Activated naive CD4-positive, alpha-beta T cell treated with anti-CD3 and anti-CD28 coated beads, Interleukin-2, amount 50 U/mL, for 16 hours (primary cell): ENCODE measurements around the gene NUP93.
"Not testable (repeated sequence)": the region's sequence is repeated elsewhere in the genome, so short reads cannot be mapped to it uniquely, and the experiment has no call there.

Experiments
- DNase-seq: peaks from one replicate; pipeline ENCODE4 v3.0.0-alpha.2; 2020

NUP93 gene

DNA sequence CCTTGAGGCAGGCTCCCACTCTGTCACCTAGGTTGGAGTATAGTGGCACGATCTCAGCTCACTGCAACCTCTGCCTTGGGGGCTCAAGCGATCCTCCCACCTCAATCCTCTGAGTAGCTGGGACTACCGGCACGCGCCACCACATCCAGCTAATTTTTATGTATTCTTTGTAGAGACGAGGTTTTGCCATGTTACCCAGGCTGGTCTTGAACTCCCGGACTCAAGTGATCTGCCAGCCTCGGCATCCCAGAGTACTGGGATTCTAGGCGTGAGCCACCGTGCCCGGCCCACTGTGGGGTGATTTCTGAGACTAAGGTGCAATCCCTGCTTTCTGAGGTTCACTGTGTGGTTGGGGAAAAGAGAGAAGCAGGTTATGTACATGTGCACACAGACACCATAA is 123.0 kb downstream of the NUP93 start:
- no peak for DNase-seq

DNA sequence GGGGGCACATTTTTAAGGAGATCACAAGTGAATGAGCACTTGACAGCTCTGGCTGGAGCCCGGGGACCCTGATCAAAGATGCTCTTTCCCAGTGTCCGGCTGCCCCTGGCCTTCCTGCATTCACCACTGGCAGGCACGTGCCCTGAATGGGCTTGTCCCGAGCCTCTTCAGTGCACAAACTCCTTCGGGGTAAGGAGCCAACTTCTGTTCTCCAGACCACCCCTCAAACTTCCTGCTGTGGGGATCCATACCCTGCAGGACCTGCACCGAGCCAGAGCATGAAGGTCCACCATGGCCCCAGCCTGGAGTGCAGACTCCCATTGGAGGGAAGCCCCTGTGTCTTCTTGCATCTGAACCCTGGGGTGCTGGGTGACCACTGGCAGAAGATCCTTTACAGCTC is 125.3 kb downstream of the NUP93 start:
- no peak for DNase-seq

DNA sequence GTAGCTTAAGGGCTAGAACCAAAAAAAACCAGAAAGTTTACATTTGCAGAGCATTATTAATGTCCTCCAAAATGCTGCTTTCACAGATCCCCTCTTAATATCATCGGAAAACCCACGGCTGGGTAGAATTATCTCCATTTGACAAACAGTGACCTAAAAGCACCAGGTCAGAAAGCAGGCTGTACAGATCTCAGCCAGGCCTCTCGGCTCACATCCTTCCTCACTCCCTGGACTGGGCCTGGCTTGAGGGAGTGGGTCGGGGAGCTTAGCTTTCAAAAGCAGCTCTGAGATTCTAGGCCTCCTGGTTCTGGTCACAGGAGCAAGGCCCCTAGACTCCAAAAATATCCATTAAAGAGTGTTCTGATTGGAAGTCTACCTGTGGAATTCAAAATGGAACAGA is 126.0 kb downstream of the NUP93 start:
- DNase-seq: no peak

DNA sequence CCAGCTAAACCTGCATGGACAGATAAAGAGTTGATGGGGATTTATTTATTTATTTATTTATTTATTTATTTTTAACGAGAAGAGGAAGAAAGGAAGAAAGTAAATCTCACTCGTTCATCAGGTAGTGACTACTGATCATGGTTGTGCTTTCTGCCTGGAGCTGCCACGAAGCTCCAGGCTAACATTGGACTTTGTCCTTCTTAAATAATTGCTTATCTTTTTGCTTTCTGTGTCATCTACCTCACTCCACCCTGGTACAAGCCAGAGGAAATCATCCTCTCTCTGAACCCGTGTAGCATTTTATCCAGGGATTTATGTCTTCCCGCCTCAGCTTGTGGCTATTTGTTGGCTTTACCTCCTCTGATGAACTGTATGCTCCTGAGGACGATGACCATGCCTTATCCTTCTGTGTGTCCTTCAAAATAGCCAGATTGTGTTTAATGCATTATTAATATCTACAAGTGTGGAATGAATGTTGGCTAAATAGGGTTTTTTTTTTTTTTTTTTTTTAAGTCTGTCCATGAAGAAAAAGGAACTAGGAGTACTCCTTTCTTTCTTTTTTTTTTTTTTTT is 127.0 kb downstream of the NUP93 start:
- DNase-seq: no peak

DNA sequence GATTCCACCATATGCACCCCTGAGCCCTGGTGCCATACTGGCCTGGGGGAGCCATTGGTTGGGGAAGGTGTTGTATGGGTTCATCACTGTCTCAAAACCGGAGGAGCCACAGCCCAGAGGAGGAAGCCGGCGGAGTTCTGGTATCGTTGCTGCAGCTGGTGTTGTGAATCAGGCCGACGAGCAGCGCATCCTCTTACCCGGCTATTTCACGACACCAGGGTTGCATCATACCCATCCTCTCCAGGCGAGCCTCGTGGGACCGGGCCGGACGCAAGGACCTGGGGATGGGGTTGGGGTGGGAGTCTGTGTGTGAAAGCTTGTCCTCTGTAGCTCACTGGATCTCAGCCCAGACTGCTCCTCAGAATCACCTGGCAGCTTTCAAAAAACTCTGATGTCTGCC is 128.4 kb downstream of the NUP93 start:
- no peak for DNase-seq

DNA sequence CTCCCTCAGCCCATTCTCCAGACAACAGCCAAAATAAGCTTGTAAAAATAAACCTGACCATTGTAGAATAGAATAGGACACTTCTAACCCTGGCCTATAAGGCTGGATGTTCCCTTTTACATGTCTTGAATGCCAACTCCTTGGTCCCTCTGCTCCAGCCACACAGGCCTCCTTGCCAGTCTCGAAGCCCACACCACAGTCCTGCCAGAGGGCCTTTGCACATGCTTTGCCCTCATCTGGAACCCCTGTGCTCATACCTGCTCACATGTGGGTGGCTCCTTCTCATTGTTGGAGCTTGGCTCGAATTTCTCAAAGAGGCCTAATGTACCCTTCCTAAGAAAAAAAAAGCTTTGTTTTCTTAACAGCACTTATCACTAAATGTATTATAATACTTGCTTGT is 129.7 kb downstream of the NUP93 start:
- no peak for DNase-seq

DNA sequence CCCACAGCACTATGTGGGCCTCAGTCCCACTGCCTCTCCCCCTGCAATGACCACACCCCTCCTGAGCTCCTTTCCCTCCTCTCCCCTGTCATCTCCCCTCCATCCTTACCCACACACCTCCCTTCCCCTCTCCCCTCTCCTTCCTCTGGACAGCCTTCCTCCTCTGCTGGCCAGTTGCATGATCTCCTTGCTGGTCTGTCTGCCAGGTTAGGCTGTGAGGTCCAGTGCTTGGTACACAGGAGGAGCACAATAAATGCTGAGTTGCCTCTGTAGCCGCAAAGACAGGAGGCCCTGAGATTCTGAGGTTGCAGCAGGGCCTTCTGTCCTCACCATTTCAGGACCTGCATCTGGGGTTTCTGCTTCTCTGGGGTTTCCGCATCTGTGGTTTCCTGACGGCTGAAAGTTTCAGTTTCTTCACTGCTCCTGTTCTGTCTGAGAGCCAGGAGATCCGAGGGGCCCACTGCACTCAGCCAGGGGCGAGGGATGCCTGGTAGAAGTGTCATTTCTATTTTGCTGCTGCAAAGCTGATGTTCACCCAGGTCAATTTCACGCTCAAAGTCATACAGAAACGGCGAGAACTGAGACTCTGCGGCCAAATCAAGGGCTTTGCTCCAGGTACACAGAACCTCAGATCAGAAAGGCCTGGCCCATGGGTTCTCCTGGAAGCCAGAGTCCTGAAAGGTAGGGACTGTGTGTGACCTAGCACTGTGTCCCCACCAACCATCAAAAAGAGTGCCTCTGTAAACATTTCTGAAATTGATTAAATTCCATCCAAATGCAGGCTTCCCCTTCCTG is 130.5 kb downstream of the NUP93 start:
- DNase-seq: peak; percentile 46

DNA sequence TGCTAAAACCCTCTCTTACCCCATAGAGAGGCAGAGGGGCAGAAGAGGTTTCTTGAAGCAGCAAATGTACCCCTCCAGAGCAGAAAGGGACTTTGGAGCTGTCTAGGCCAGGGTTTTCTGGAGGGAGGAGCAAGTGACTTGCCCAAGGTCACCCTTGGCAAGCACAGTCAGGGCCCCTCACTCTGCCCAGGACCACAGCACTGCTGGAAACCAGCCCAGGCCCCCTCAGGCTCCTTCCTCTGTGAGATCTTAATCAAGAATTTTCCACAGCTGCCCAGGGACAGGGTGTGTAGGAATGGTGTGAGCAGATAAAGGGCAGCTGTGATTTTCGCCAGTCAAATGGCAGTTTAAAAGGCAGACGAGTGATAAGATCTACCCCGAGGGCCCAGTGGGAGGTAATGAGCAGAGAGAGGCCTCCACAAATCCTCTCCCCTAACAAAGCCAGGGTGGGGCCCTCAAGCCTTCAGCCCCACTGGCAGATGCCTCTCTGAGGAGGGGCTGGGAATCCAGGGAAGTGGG is 131.2 kb downstream of the NUP93 start:
- DNase-seq: no peak

DNA sequence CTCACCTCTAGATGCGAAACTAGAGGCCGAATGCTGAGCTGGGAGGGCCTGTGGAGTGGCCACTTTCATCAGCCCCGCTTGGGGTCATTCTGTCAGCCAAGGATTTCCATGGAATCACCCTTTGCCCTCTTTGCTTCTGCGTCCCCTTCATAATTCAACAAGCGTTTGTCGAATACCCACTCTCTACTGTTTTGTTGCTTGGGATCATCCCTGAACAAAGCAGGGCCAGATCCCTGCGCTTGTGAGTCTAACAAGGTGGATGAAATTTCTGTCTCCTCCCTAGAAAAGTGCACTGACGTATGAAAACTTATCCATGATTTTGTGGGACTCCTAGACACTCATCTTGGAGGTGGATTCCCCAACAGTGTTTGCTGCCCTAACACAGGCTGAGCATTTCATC is 131.8 kb downstream of the NUP93 start:
- DNase-seq: no peak

DNA sequence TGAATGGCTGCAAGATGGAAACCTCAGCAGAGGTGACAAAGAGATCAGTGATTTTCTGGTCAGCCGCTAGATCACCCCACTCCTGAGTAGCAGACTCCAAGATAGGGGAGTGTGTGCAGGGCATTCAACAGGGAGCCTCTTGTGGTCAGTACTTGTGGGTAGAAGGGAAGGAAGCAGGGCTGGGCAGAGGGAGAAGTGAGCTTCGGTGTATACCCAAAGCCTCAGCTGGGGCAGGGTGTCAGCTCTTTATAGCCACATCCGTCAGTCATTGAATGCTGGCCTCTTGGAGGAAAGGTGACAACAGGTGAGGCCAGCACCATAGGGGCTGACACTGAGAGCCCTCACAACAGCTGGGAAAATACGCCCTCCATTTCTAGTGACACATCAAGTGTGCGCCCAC is 132.8 kb downstream of the NUP93 start:
- DNase-seq: no peak

DNA sequence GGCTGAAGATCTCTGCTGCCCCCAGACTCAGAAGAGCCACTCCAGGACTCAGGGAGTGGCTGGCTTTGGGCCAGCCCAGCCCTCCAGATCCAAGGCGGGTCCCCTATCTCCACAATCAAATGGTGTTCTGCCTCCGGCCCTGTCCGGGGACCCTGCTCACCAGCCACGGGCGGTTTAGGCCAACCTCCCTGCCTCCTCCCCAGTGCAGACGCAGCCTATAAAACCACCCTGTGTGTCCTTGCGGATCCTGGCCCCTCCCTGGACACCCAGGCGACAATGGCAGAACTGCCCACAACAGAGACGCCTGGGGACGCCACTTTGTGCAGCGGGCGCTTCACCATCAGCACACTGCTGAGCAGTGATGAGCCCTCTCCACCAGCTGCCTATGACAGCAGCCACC is 135.0 kb downstream of the NUP93 start, which contains the start of gene SLC12A3:
Gene SLC12A3 (plus strand): TSS at position 248 of the 400 bp plus-strand sequence. CDS start 29 bp downstream, at position 277.
- no peak for DNase-seq

DNA sequence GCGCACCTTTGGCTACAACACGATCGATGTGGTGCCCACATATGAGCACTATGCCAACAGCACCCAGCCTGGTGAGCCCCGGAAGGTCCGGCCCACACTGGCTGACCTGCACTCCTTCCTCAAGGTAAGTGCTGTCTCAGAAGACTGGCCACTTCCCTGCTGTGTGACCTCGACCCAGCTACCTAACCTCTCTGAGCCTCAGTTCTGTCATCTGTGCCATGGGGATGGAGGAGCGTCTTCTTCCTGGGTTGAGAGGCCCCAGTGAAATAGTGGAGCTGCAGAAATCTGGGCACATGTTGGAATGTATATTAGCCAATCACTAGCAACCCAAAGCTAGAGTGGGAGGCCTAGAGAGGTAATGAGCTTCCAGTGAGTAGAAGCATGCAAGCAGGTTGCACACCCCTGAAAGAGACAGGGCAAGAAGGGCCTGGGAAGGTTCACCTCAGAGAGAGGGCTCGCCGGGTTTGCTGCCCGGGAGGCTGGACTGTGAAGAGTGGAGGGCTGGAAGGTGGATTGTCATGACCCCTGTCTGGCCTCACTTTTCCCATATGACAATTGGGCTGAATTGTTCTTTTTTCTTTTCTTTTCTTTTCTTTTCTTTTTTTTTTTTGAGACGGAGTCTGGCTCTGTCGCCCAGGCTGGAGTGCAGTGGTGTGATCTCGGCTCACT is 135.6 kb downstream of the NUP93 start:
- no peak for DNase-seq

DNA sequence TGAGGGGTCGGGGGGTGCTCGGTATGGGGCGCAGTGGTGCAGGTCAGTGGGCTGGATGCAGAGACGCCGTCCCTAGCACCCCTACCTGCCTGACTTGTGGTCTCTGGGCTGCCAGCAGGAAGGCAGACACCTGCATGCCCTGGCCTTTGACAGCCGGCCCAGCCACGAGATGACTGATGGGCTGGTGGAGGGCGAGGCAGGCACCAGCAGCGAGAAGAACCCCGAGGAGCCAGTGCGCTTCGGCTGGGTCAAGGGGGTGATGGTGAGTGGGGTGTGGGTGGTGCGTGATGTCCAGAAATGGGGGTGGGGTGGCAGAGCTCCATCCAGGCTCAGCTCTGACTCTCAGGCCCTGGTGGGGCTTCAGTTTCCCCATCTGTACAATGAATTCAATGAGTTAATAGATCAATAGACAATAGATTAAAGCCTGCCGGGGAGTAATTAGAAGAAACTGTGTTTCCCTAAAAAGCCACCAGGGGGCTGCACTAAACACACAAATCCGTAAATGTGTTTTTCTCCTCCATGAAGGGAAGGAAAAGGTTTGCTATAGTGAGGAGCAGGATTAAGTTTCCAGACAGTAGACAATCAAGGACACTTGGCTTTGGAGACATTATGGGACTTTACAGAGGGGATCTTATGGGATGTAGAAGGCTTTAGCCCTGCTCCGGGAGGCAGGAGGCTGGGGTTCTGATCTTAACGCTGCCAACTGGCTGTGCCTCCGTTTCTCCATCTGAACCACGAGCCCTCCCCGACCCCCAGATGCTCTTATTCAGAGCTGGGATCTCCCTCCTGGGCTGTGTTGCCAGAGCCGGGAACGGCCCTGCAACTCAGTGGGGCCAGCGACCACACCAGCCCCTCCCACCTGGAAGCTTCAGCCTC is 137.3 kb downstream of the NUP93 start:
- peak; percentile 30 for DNase-seq

DNA sequence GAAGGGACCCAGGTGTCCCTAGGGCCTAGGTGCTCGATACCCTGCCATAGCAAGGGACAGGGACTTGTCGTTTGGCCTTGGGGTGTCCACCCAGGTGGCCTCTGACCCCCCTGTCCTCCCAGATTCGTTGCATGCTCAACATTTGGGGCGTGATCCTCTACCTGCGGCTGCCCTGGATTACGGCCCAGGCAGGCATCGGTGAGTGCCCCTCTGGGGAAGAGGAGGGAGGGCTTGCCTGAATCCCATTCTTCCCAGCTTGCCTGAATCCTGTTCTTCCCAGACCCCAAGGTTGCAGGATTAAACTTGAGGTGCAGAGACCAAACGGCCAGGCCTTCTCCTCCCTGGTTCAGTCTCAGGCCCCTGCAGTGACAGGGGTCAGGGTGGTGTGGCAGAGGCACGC is 138.2 kb downstream of the NUP93 start:
- DNase-seq: no peak

DNA sequence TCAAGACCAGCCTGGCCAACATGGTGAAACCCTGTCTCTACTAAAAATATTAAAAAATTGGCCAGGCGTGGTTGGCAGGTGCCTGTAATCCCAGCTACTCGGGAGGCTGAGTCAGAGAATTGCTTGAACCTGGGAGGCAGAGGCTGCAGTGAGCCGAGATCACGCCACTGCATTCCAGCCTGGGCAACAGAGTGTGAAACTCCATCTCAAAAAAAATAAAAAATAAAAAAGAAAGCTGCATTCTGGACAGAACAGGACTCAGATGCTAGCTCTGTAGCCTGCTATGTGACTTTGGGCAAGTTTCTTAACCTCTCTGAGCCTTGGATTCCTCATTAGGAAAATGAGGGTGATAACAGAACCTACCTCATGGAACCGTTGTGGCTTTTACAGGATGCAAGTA is 138.8 kb downstream of the NUP93 start:
- DNase-seq: not testable (repeated sequence)

DNA sequence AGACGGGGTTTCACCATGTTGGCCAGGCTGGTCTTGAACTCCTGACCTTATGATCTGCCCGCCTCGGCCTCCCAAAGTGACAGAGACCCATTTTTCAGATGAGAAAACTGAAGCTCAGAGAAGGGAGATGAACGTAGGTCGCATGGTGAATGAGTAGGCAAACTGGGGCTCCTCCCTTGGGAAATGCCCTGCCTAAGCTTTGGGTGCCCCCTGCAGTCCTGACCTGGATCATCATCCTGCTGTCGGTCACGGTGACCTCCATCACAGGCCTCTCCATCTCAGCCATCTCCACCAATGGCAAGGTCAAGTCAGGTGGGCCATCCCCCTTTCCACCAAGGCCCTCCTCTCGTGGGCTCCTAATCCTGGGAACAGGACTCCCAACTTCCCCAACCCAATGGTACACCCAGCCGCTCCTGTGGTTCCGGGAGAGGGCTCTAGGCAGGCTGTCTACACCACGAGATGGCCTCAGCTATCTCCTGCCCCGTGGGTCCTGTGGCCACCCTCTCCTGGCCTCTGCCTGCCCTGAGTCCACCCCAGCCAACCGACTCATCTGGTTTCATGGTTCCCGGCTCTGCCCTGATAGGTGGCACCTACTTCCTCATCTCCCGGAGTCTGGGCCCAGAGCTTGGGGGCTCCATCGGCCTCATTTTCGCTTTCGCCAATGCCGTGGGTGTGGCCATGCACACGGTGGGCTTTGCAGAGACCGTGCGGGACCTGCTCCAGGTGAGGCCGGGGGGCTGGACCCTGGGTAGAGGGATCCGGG is 139.8 kb downstream of the NUP93 start:
- DNase-seq: peak; percentile 36

DNA sequence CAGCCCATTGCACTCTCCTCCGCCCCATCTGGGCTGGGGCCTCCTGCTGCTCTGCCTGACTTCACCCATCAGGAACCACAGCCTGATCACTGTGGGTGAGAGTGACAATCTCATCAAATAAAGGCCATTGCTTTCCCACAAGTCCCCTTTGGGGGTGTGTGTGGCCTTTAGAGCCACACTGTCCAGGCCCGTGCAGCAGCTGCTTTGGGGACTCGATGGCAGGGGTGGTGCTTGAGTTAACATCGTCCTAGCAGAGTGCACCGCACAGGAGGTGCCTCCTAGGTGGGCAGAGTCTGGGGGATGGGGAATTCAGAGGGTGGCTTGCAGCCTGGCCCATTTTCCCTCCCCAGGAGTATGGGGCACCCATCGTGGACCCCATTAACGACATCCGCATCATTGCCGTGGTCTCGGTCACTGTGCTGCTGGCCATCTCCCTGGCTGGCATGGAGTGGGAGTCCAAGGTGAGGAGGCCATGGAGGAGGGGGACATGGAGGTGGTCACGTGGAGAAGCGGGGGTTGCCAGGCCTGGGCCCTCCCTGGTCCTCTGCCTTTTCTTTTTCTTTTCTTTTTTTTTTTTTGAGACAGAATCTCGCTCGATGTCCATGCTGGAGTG is 140.5 kb downstream of the NUP93 start:
- DNase-seq: no peak

DNA sequence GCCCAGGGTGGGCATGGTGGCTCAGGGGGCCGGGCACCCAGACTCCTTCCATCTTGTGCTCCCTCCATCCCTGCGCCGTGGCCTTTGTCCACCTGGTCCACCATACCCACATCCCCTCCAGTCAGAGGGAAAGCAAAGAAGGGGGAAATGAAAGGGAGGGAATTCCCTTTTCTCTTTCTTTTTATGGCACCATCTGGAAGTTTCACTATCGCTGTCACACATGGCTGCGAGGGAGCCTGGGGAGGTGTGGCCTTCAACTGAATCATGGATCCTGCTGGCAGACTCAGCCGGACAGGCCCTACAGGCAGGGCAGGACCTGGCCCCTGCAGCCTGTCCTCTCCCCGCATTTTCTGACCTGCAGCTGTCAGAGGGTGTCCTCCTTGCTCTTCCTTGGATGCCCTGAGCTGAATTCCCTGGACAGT is 141.3 kb downstream of the NUP93 start:
- no peak for DNase-seq

DNA sequence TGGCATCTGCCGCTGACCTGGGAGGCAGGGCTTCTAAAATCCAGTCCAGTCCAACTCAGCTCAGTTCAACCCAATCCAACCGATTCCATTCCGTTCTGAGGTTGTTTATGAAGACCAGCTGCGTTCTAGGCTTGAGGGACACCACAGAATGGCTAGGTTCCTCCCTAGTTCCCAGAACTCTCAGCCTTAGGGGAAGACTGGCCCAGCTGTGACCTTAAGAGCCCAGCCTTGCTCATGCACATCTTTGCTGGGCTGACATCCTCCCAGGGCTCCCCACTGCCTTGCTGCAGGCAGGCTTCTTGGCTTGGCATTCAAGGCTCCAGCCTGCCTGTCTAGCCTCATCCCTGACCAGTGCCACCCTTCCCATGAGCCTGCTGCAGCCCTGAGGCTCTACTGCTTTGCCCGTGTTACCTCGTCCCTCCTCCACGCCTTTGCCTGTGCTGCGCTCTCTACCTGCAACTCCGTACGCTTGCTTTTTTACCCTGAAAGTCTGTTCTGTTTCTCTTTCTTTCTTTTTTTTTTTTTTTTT is 143.0 kb downstream of the NUP93 start:
- no peak for DNase-seq

DNA sequence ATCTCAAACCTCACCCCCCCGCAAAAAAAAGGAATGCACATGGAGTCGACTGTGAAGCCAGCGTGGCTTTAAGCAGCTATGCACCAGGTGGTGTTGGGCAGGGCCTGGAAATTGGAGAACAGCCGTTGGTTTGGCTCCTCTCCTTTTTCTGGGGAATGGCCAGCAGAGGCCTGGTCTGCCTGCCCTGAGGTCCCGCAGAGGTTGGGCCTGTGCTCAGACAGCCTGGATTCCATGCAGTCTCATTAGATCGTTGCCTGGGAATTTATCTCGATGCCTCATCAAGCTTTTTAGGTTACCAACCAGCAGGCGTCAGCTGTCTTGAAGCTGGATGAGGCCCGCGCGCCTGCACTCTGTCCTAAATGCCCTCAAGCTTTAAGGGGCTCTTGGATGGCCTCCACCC is 144.9 kb downstream of the NUP93 start:
- no peak for DNase-seq

DNA sequence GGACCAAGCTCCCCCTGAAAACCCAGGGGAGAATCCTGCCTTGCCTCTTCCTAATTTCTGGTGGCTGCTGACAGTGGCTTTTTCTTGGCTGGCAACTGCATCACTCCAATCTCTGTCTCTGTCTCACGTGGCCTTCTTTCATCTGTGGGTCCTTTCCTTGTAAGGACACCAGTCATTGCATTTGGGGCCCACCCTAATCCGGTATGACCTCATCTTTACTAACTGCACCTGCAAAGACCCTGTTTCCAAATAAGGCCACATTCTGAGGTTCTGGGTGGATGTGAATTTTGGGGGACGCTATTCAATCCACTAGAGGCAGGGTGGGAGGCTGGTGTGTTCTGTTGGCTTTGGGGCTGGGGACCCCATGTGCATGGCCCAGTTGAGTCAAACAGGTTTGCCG is 146.1 kb downstream of the NUP93 start:
- DNase-seq: no peak
